Measurements from ENCODE around the gene RCAN3. TPM values are rescaled to one million over a fixed set of nuclear protein-coding genes. Genes with fewer than 3 reads are reported as not detected.
"Not testable (repeated sequence)": the region's sequence is repeated elsewhere in the genome, so short reads cannot be mapped to it uniquely, and the experiment has no call there.

Gene RCAN3
- total RNA-seq, 2 donors from 2014 or later: 152 to 160 TPM

DNA sequence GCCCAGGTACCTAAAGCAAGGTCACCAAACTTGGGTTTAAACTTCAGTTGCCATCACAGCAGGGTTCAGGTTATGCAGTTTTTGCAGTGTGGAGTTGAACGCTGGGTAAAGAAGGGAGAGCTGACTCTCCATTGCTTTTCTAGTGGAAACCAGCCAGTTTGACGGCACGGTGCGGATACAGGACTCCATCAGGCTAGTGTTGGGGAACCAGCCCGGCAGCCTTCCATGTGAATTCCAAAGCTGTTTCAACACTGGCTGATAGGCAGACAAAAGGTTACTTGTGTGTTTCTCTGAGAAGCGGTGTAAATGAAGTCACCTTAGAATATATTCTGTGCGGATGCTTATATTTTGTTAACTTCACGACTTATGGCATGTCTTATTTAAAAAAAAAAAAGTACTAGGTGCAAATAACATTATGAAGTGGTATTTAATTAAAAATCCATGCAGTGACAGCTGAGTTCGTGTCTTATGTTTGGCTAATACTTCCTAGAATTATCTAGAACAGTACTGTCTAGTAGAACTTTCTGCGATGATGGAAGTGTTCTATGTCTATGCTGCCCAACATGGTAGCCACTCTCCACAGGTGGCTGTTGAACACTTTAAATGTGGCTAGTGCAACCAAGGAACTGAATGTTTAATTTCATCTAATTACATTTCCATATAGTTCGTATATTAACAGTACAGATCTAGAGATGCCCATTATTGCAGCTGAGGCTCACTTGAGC, 29.9 kb upstream of the RCAN3 start:
- H3K4me1 Mint-ChIP-seq: peaks cover 11% of the 10 kb centered on the region
- H3K36me3 Mint-ChIP-seq (ENCODE audit: low read depth): peaks cover 11% of the 10 kb centered on the region
- H3K9me3 ChIP-seq (ENCODE audit: control insufficient read depth, low read length, poor library complexity, severe bottlenecking): no peaks in the 10 kb centered on the region
- no peaks in the 10 kb centered on the region for H3K27me3 Mint-ChIP-seq
- no peak overlapping the region for H3K4me3 Mint-ChIP-seq
- H3K27ac Mint-ChIP-seq: no peak overlapping the region
- no peak for DNase-seq
- ATAC-seq: no peak

DNA sequence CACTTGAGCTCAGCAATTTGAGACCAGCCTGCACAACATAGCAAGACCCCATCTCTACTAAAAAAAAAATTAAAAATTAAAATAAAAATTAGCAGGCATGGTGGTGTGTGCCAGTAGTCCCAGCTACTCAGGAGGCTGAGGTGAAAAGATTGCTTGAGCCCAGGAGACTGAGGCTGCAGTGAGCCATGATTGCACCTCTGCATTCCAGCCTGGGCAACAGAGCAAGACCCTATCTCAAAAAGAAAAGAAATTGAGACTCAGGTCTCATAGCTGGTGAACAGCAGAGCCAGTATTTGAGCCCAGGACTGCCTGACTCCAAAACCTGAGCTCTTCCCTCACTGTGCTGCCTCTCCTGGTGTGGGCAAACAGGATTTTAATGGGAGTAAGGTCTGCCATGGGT, 28.4 kb upstream of the RCAN3 start:
- no peak overlapping the region for H3K4me3 Mint-ChIP-seq
- no peaks in the 10 kb centered on the region for H3K9me3 ChIP-seq (ENCODE audit: control insufficient read depth, low read length, poor library complexity, severe bottlenecking)
- DNase-seq (no peak), ATAC-seq (no peak)
- H3K27ac Mint-ChIP-seq: no peak overlapping the region
- H3K27me3 Mint-ChIP-seq: no peaks in the 10 kb centered on the region
- H3K4me1 Mint-ChIP-seq: peaks cover 11% of the 10 kb centered on the region
- peaks cover 7% of the 10 kb centered on the region for H3K36me3 Mint-ChIP-seq (ENCODE audit: low read depth)

DNA sequence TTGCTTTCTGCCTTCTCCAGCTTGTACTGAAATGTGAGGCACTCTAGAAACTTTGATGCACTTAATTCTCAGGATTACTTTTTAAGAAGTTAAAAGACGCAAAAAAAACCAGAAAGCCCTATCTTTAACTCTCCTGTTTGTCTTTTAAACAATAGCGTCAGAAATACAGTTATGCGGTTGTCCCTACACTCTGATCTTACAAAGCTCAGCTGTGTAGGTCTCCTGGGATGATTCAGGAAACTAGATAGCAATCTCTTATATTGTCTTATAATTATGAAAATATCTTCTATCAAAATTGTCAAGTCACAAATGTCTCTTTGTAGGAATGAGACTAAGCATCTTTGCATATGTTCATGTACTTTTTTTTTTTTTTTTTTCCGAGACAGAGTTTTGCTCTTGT, 26.9 kb upstream of the RCAN3 start:
- peak overlapping the region; percentile 14 for H3K27ac Mint-ChIP-seq
- ATAC-seq: no peak
- H3K36me3 Mint-ChIP-seq (ENCODE audit: low read depth): peaks cover 3% of the 10 kb centered on the region
- H3K27me3 Mint-ChIP-seq: no peaks in the 10 kb centered on the region
- peaks cover 11% of the 10 kb centered on the region for H3K4me1 Mint-ChIP-seq
- DNase-seq: no peak
- H3K9me3 ChIP-seq (ENCODE audit: control insufficient read depth, low read length, poor library complexity, severe bottlenecking): no peaks in the 10 kb centered on the region
- H3K4me3 Mint-ChIP-seq: no peak overlapping the region

DNA sequence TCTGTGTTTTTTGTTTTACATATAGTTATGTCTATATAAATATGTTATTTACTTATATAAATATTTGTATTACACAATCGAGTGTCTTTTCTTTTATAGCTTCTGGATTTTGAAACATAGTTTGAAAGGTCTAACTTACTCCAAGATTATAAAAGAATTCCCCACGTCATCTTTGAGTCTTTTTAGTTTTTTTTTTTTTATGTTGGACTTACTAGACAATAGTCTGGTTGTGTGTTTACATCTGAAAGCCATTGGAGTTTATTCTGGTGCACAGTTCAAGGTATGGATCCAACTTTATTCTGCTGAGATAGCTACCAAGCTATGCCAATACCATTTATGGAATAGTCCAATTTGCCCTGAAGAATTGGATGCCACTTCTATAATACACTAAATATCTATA, 26.1 kb upstream of the RCAN3 start:
- no peak overlapping the region for H3K27ac Mint-ChIP-seq

DNA sequence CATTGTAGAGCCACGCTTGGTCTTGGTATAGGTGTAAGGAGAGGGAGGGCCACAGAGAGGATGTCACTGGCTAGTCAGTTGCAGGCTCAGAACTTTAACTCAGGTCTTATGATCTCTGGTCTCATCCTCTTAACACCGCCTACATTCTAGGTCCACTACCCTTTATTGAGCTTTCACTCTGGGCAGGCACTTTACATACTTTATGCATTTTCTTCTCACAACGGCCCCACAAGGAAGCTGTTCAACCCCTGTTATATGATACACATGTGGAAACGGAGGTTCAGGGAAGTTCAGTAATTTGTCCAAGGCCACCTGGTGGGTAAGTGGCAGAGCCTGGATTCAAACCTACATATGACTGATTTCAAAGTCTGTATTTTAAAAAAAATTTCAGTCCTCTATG, 25.3 kb upstream of the RCAN3 start:
- no peaks in the 10 kb centered on the region for H3K9me3 ChIP-seq (ENCODE audit: control insufficient read depth, low read length, poor library complexity, severe bottlenecking)
- no peak overlapping the region for H3K27ac Mint-ChIP-seq
- no peak for DNase-seq
- H3K27me3 Mint-ChIP-seq: no peaks in the 10 kb centered on the region
- H3K36me3 Mint-ChIP-seq (ENCODE audit: low read depth): no peaks in the 10 kb centered on the region
- no peak for ATAC-seq
- no peak overlapping the region for H3K4me3 Mint-ChIP-seq
- peaks cover 19% of the 10 kb centered on the region for H3K4me1 Mint-ChIP-seq

More for the DNA sequence above, 26.1 kb upstream of the RCAN3 start:
- DNase-seq: no peak
- H3K4me1 Mint-ChIP-seq: peaks cover 13% of the 10 kb centered on the region
- ATAC-seq: no peak
- H3K4me3 Mint-ChIP-seq: no peak overlapping the region
- H3K36me3 Mint-ChIP-seq (ENCODE audit: low read depth): no peaks in the 10 kb centered on the region
- no peaks in the 10 kb centered on the region for H3K27me3 Mint-ChIP-seq
- H3K9me3 ChIP-seq (ENCODE audit: control insufficient read depth, low read length, poor library complexity, severe bottlenecking): no peaks in the 10 kb centered on the region

DNA sequence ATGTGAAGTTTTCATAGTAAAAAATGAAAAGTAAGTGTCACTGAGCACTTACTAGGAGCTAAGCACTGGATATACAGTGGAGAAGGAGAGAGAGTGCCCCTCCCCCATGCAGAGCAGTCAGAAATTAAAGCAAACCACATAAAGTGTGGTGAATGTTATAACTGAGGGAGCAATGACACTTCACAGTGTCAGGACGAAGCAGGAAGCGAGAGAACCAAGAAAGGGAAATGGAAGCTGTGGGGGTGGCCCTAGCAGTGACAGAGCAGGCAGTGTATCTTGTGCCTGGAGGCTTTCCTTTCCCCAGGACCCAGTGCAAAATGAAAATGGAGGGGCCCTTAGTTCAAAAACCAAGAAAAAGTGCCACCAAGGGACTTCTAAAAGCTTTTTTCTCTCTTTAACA, 21.5 kb upstream of the RCAN3 start:
- no peaks in the 10 kb centered on the region for H3K9me3 ChIP-seq (ENCODE audit: control insufficient read depth, low read length, poor library complexity, severe bottlenecking)
- Mint-ChIP-seq H3K27me3 (no peaks in the 10 kb centered on the region), H3K4me3 (peak overlapping the region; percentile 75), H3K4me1 (peaks cover 41% of the 10 kb centered on the region), H3K36me3 (ENCODE audit: low read depth) (no peaks in the 10 kb centered on the region), H3K27ac (peak overlapping the region; percentile 95)
- DNase-seq (peak in 1 of 3 donors; percentile 36), ATAC-seq (peak; percentile 77)

DNA sequence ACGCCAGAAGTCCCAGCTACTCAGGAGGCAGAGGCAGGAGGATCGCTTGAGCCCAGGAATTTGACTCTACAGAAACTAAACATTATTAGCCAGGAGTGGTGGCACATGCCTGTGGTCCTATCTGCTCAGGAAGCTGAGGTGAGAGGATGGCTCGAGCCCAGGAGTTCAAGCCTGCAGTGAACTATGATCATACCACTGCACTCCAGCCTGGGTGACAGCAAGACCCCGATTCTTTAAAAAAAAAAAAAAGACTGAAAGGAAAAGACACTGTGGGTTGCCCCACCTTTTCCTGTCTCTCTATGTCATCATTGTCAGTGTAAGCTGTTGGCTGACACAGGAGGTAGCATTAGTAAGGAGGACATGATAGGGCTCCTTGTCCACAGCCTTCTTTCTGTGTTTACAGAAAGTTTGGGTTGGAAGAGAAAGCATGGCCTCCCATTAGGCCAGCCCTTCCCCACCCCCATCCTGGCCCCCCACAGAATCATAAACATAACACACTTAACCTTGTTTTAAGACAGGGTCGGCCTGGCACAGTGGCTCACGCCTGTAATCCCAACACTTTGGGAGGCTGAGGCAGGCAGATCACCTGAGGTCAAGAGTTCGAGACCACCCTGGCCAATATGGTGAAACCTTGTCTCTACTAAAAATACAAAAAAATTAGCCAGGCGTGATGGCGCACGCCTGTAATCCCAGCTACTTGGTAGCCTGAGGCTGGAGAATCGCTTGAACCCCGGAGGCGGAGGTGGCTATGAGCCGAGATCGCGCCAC, 20.6 kb upstream of the RCAN3 start:
- ATAC-seq: peak; percentile 69
- peak in 1 of 3 donors; percentile 24 for DNase-seq
- peak overlapping the region; percentile 75 for H3K4me3 Mint-ChIP-seq
- no peaks in the 10 kb centered on the region for H3K36me3 Mint-ChIP-seq (ENCODE audit: low read depth)
- H3K27me3 Mint-ChIP-seq: no peaks in the 10 kb centered on the region
- H3K9me3 ChIP-seq (ENCODE audit: control insufficient read depth, low read length, poor library complexity, severe bottlenecking): no peaks in the 10 kb centered on the region
- peaks cover 46% of the 10 kb centered on the region for H3K4me1 Mint-ChIP-seq
- peak overlapping the region; percentile 95 for H3K27ac Mint-ChIP-seq

DNA sequence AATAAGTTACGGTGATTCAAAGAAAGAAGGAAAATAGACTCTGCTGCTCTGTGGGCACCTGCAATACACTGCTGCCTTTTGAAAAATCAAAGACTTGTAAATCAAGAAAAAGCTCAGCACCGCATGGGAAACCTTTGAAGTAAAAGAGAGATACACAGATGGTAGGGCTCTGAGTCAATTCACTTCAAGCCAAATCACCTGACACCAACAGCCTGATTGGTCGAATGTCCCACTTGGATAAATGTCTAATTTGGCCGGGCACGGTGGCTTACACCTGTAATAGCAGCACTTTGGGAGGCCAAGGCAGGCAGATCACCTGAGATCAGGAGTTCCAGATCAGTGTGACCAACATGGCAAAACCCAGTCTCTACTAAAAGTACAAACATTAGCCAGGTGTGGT, 19.2 kb upstream of the RCAN3 start:
- H3K36me3 Mint-ChIP-seq (ENCODE audit: low read depth): no peaks in the 10 kb centered on the region
- H3K9me3 ChIP-seq (ENCODE audit: control insufficient read depth, low read length, poor library complexity, severe bottlenecking): no peaks in the 10 kb centered on the region
- peak; percentile 23 for ATAC-seq
- no peak for DNase-seq
- H3K4me1 Mint-ChIP-seq: peaks cover 54% of the 10 kb centered on the region
- peak overlapping the region; percentile 95 for H3K27ac Mint-ChIP-seq
- H3K4me3 Mint-ChIP-seq: peak overlapping the region; percentile 55
- no peaks in the 10 kb centered on the region for H3K27me3 Mint-ChIP-seq

DNA sequence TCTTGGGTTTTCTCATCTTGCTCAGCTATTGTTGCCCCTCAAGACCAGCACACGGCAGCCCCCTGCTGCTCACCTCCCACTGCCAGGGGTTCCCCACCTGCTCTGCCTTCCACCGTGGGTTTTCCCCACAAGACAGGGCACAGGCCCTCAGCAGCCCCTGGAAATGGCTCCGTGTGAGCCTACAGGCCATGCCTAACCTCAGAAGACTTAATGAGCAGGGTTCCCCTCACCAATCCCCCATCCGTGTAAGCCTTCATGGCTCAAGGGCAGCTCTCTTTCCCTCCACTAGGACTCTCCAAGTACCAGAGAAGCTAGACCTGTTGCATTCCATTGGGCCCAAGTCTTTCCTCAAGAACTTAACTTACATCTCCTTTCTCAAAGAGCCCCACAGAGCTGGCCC, 18.4 kb upstream of the RCAN3 start:
- H3K27me3 Mint-ChIP-seq: no peaks in the 10 kb centered on the region
- no peak for ATAC-seq
- no peak for DNase-seq
- H3K4me1 Mint-ChIP-seq: peaks cover 56% of the 10 kb centered on the region
- no peaks in the 10 kb centered on the region for H3K9me3 ChIP-seq (ENCODE audit: control insufficient read depth, low read length, poor library complexity, severe bottlenecking)
- no peak overlapping the region for H3K4me3 Mint-ChIP-seq
- H3K27ac Mint-ChIP-seq: peak overlapping the region; percentile 95
- H3K36me3 Mint-ChIP-seq (ENCODE audit: low read depth): no peaks in the 10 kb centered on the region

DNA sequence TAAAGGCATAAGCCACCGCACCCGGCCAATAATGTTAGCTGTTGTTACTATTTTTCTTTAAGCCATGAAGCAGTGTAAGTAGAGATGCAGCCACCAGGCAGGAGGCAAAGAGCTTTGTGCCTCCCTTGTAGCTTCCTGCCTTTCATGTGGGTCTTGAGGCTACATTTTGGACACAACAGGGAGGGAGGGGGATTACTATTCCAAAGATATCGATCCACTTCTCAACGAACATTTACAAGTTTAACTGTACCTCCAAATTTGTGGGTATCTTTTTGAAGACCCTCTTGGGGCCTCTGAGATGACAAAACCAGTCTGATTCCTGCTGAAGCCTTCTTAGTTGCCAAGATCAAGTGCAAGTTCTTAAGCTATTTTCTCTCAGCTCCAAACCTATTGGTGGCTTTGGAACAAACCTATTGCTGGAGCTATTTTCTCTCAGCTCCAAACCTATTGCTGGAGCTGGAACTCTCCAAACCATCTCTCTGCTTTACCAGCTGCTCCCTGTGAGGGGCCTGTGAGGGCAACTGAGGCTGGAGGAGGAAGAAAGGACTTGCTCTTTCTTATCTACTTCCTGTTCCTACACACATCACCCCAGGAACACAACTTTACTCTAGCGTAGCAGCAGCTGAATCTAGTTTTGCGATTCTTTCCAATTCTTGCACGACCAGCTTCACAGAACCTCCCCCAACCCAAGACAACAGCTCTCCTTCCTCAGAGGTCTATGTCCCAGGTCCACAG, 16.1 kb upstream of the RCAN3 start:
- H3K4me1 Mint-ChIP-seq: peaks cover 47% of the 10 kb centered on the region
- peak overlapping the region; percentile 96 for H3K27ac Mint-ChIP-seq
- H3K36me3 Mint-ChIP-seq (ENCODE audit: low read depth): peaks cover 2% of the 10 kb centered on the region
- peak in 1 of 3 donors; percentile 32 for DNase-seq
- peak overlapping the region; percentile 81 for H3K4me3 Mint-ChIP-seq
- peak; percentile 71 for ATAC-seq
- no peaks in the 10 kb centered on the region for H3K9me3 ChIP-seq (ENCODE audit: control insufficient read depth, low read length, poor library complexity, severe bottlenecking)
- no peaks in the 10 kb centered on the region for H3K27me3 Mint-ChIP-seq

DNA sequence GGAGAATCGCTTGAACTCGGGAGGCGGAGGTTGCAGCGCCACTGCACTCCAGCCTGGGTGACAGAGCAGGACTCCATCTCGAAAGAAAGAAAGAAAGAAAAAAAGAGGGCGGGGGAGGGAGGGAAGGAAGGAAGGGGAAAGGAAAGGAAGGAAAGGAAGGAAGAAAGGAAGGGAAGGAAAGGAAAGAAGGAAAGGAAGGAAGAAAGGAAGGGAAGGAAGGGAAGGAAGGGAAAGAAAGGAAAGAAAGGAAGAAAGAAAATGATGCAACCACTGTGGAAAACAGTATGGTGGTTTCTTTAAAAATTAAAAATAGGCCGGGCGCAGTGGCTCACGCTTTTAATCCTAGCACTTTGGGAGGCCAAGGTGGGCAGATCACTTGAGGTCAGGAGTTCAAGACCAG, 15.2 kb upstream of the RCAN3 start:
- Mint-ChIP-seq H3K36me3 (ENCODE audit: low read depth) (peaks cover 3% of the 10 kb centered on the region), H3K27me3 (no peaks in the 10 kb centered on the region), H3K4me1 (peaks cover 42% of the 10 kb centered on the region), H3K4me3 (no peak overlapping the region), H3K27ac (peak overlapping the region; percentile 96)
- ATAC-seq (no peak), DNase-seq (no peak)
- H3K9me3 ChIP-seq (ENCODE audit: control insufficient read depth, low read length, poor library complexity, severe bottlenecking): no peaks in the 10 kb centered on the region

DNA sequence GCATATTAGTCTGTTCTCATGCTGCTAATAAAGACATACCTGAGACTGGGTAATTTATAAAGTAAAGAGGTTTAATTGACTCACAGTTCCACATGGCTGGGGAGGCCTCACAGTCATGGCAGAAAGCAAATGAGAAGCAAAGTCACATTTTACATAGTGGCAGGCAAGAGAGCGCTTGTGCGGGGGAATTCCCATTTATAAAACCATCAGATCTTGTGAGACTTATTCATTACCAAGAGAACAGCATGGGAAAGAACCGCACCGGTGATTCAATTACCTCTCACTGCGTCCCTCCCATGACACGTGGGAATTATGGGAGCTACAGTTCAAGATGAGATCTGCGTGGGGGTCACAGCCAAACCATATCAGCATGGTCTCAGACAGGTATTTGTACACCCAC, 14.5 kb upstream of the RCAN3 start:
- not testable (repeated sequence) for H3K27me3 Mint-ChIP-seq; H3K9me3 ChIP-seq (ENCODE audit: control insufficient read depth, low read length, poor library complexity, severe bottlenecking); H3K4me3 Mint-ChIP-seq; H3K36me3 Mint-ChIP-seq (ENCODE audit: low read depth)
- H3K27ac Mint-ChIP-seq: peak overlapping the region; percentile 96
- DNase-seq (peak in 1 of 3 donors; percentile 32), ATAC-seq (peak; percentile 50)
- H3K4me1 Mint-ChIP-seq: peaks cover 38% of the 10 kb centered on the region

DNA sequence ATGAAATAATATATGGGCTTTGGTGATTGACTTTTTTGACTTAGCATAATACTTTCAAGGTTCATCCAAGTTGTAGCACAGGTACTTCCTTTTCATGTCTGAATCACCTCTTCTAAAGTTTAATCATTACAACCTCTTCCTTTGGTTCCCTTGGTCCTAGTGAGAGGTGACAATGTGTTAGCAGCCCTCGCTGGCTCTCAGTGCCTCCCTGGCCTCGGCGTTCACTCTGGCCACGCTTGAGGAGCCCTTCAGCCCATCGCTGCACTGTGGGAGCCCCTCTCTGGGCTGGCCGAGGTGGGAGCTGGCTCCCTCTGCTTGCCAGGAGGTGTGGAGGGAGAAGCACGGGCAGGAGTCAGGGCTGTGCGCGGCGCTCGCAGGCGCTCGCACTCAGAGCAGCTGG, 13.0 kb upstream of the RCAN3 start:
- peaks cover 26% of the 10 kb centered on the region for H3K4me1 Mint-ChIP-seq
- no peak for DNase-seq
- no peak for ATAC-seq
- H3K27me3 Mint-ChIP-seq: no peaks in the 10 kb centered on the region
- no peak overlapping the region for H3K27ac Mint-ChIP-seq
- H3K4me3 Mint-ChIP-seq: no peak overlapping the region
- no peaks in the 10 kb centered on the region for H3K9me3 ChIP-seq (ENCODE audit: control insufficient read depth, low read length, poor library complexity, severe bottlenecking)
- H3K36me3 Mint-ChIP-seq (ENCODE audit: low read depth): peaks cover 3% of the 10 kb centered on the region

Data from T-helper 17 cell (primary cell).